Endothelial cell of umbilical vein (primary cell): Measurements from ENCODE around the gene PAX8. TPM values are rescaled to one million over a fixed set of nuclear protein-coding genes. Genes with fewer than 3 reads are reported as not detected.
A peak's percentile ranks its signal among the peaks of the same experiment; 100 is the strongest.

ENCODE experiments used
- Bru-seq: library from RNA; stranded (reverse); fragments of 400-500 nt; gene quantifications from one replicate; lab custom pipeline; 2021; lab: Mats Ljungman, UMichigan
- BruChase-seq, 2 experiments: library from RNA; stranded (reverse); fragments of 400-500 nt; gene quantifications; one replicate each; lab custom pipeline; 2021; lab: Mats Ljungman, UMichigan
- BruUV-seq: library from RNA; stranded (reverse); fragments of 400-500 nt; replicated peaks from 2 replicates; lab custom pipeline; 2021; lab: Mats Ljungman, UMichigan
- CTCF ChIA-PET: fragments of 300-600, 350-600 bp; sonication (Branson Sonifier 250); formaldehyde crosslinking; loops from one replicate; lab custom pipeline; 2021; ENCODE audit warnings: antibody characterized with exemption, inconsistent platforms; lab: Charles Lee
- POLR2A ChIA-PET: fragments of 300-600, 350-600 bp; sonication (Branson Sonifier 250); formaldehyde crosslinking; loops from one replicate; lab custom pipeline; 2021; ENCODE audit warnings: antibody characterized with exemption, inconsistent platforms; lab: Charles Lee
- DNase-seq: peaks from one replicate; pipeline ENCODE4 v3.0.0-alpha.2; 2011; ENCODE audit warnings: low read depth, low spot score
- FAIRE-seq: peaks from 2 replicates; lab custom pipeline; 2011; peaks lifted over from hg19 to GRCh38; lab: Jason Lieb, UNC
- H2AFZ ChIP-seq: 2 replicates; pipeline ENCODE4 v1.6.0; 2012; ENCODE audit warnings: low read depth, low read length, control low read depth, inconsistent platforms
- H3K27ac ChIP-seq: 2 replicates; pipeline ENCODE4 v1.5.1; 2011; ENCODE audit warnings: low read depth, mild to moderate bottlenecking, control low read depth, low read length, moderate library complexity; ENCODE audit not compliant: insufficient read depth
- H3K27me3 ChIP-seq, 2 experiments: 2 replicates each; pipeline versions ENCODE4 v1.6.0 to v1.6.1; 2011; ENCODE audit warnings: low read length in 2 of 2, mixed read lengths in 1 of 2; ENCODE audit not compliant: control insufficient read depth in 2 of 2, insufficient read depth in 2 of 2
- H3K36me3 ChIP-seq, 2 experiments: 2 replicates in 1 of 2; 3 replicates in 1 of 2; pipeline ENCODE4 v1.5.1; 2011; ENCODE audit warnings: low read length in 2 of 2, mild to moderate bottlenecking in 1 of 2, moderate library complexity in 1 of 2; ENCODE audit not compliant: control insufficient read depth in 2 of 2, insufficient read depth in 2 of 2; ENCODE audit errors: extremely low read depth in 1 of 2
- H3K4me1 ChIP-seq: 3 replicates; pipeline ENCODE4 v1.5.1; 2011; ENCODE audit warnings: mild to moderate bottlenecking, low read length; ENCODE audit not compliant: control insufficient read depth, insufficient read depth; ENCODE audit errors: extremely low read depth
- H3K4me2 ChIP-seq: 2 replicates; pipeline ENCODE4 v1.6.1; 2011; ENCODE audit warnings: low read length, control low read depth, mixed read lengths; ENCODE audit not compliant: insufficient read depth
- H3K4me3 ChIP-seq, 3 experiments: fragments of 200-600 bp in 1 of 3; sonication (generic), shearing (Covaris generic) in 1 of 3; replicated peaks in 1 of 3; 2 replicates each; pipeline ENCODE4 v1.5.1; 2011 to 2016; ENCODE audit warnings: control low read depth in 3 of 3, low read length in 3 of 3, mild to moderate bottlenecking in 2 of 3, inconsistent platforms in 1 of 3, low read depth in 1 of 3, moderate library complexity in 1 of 3; ENCODE audit not compliant: insufficient read depth in 1 of 3
- H3K79me2 ChIP-seq: 2 replicates; pipeline ENCODE4 v1.6.0; 2012; ENCODE audit warnings: low read length, inconsistent platforms; ENCODE audit not compliant: control insufficient read depth, insufficient read depth
- H3K9ac ChIP-seq: replicated peaks from 2 replicates; pipeline ENCODE3; 2011; ENCODE audit warnings: low read length, control low read depth; ENCODE audit not compliant: insufficient read depth; ENCODE audit errors: extremely low read depth
- H3K9me1 ChIP-seq: replicated peaks from 3 replicates; pipeline ENCODE4 v1.6.0; 2011; ENCODE audit warnings: mild to moderate bottlenecking, low read length; ENCODE audit not compliant: control insufficient read depth, insufficient read depth; ENCODE audit errors: extremely low read depth
- H3K9me3 ChIP-seq: replicated peaks from 2 replicates; pipeline ENCODE4 v1.5.1; 2012; ENCODE audit warnings: low read length, inconsistent platforms; ENCODE audit not compliant: control insufficient read depth, insufficient read depth
- H4K20me1 ChIP-seq: replicated peaks from 2 replicates; pipeline ENCODE3; 2011; ENCODE audit warnings: mild to moderate bottlenecking, low read length; ENCODE audit not compliant: control insufficient read depth, insufficient read depth; ENCODE audit errors: extremely low read depth
- CTCF ChIP-seq, 2 donors: IDR thresholded peaks; 1 replicate in 1 of 2; 2 replicates in 1 of 2; pipeline ENCODE4 v1.5.1; 2011; ENCODE audit warnings: low read length in 2 of 2, mild to moderate bottlenecking in 2 of 2, moderate library complexity in 2 of 2, control low read depth in 1 of 2, inconsistent platforms in 1 of 2, low read depth in 1 of 2; ENCODE audit not compliant: insufficient read depth in 1 of 2; ENCODE audit errors: extremely low read depth in 1 of 2
- EZH2 ChIP-seq: IDR thresholded peaks from 2 replicates; pipeline ENCODE4 v1.6.1; 2012; ENCODE audit warnings: borderline replicate concordance, low read depth, mild to moderate bottlenecking, moderate library complexity, low read length, inconsistent platforms; ENCODE audit not compliant: severe bottlenecking
- FOS ChIP-seq: IDR thresholded peaks from 2 replicates; pipeline ENCODE4 v1.6.1; 2011; ENCODE audit warnings: mild to moderate bottlenecking, low read length, moderate library complexity, borderline replicate concordance; ENCODE audit not compliant: insufficient read depth
- GATA2 ChIP-seq: IDR thresholded peaks from 2 replicates; pipeline ENCODE4 v1.7.0; 2011; ENCODE audit warnings: low read depth, mild to moderate bottlenecking, moderate library complexity, mixed read lengths, low read length; ENCODE audit not compliant: insufficient read length, insufficient read depth
- JUN ChIP-seq: IDR thresholded peaks from 2 replicates; pipeline ENCODE4 v1.6.1; 2011; ENCODE audit warnings: borderline replicate concordance, low read depth; ENCODE audit not compliant: insufficient read length, insufficient read depth
- MYC ChIP-seq: IDR thresholded peaks from one replicate; pipeline ENCODE4 v1.6.1; 2011; ENCODE audit warnings: mild to moderate bottlenecking, low read depth, low read length
- POLR2A ChIP-seq: IDR thresholded peaks from 2 replicates; pipeline ENCODE4 v1.6.1; 2012; ENCODE audit warnings: low read depth, mild to moderate bottlenecking, control low read depth, low read length
- POLR2AphosphoS5 ChIP-seq: IDR thresholded peaks from 2 replicates; pipeline ENCODE4 v1.6.1; 2012; ENCODE audit warnings: low read depth, mild to moderate bottlenecking, control low read depth, low read length, moderate library complexity; ENCODE audit not compliant: insufficient read depth
- dilution Hi-C: fragments of 300-500 bp; cut with MboI; formaldehyde crosslinking; loops from one replicate; pipeline ENCODE4 v1.15.0; 2019; ENCODE audit warnings: low sequenced_read_pairs; ENCODE audit not compliant: extremely low pct_ligation_motif_present
- intact Hi-C: fragments of 100-400 bp; cut with micrococcal nuclease; formaldehyde crosslinking; loops from one replicate; pipeline ENCODE4 v1.10.0; 2022
- long read RNA-seq: library from polyadenylated mRNA; stranded (forward); transcript quantifications from one replicate; pipeline ENCODE4 v2.0.0, GENCODE V29; 2021
- polyA minus RNA-seq, 3 experiments: library from RNA; depleted of rRNA, polyadenylated mRNA; stranded (reverse); fragments of >200 nt; gene quantifications; 1 replicate in 1 of 3; 2 replicates in 2 of 3; pipeline ENCODE4 v1.2.3, GENCODE V29; 2011
- polyA plus RNA-seq, 4 experiments: library from polyadenylated mRNA; depleted of rRNA in 3 of 4; stranded (reverse) in 3 of 4; unstranded in 1 of 4; fragments of >200 nt; gene quantifications; 2 replicates each; pipeline versions ENCODE4 v1.2.1 to v1.2.3, GENCODE V29; 2011 to 2012; ENCODE audit warnings: missing spikeins in 1 of 4
- total RNA-seq: library from RNA; stranded (reverse); gene quantifications from 2 replicates; pipeline ENCODE4 v1.2.3, GENCODE V29; 2021
- TF ChIP-seq, protein P1 (sequence below): IDR thresholded peaks from 2 replicates; pipeline ENCODE4 v1.6.1; 2011; ENCODE audit not compliant: insufficient read depth, insufficient read length

PAX8 gene
- total RNA-seq (0.22 and 0.28 TPM in 2 replicates), polyA plus RNA-seq (0.62 and 1.4 TPM in 2 replicates), polyA minus RNA-seq (0.34 and 1.5 TPM in 2 replicates), Bru-seq, nascent RNA (percentile 5 among the genes with signal in this experiment), BruChase-seq, experiment 1, labeled RNA remaining after a 6-hour chase (percentile 8 among the genes with signal in this experiment), BruChase-seq, experiment 2, labeled RNA remaining after a 2-hour chase (percentile 12 among the genes with signal in this experiment)
- 0.52 and 0.83 TPM in 2 replicates for polyA plus RNA-seq (2011; cell fraction: cytosol; rRNA removed)
- polyA plus RNA-seq (2011; cell fraction: nucleus; rRNA removed) = 0.53 and 0.67 TPM in 2 replicates
- polyA plus RNA-seq (2012) = 2.0 and 3.5 TPM in 2 replicates
- not detected for polyA minus RNA-seq (2011; cell fraction: cytosol; rRNA and poly(A)+ RNA removed)
- polyA minus RNA-seq (2011; cell fraction: nucleus; rRNA and poly(A)+ RNA removed) = 0.34 and 0.82 TPM in 2 replicates
- long read RNA-seq, partial matches to known transcripts = 0 of 1 reads
- long read RNA-seq, other reads (novel, unspliced or antisense) = 1 of 1 reads

GRCh38 chr2:113278742-113279139 is at the start of gene PAX8:
TSS of gene PAX8 (minus strand) at chr2:113278921. CDS start at chr2:113278394, 527 bp downstream.
- FAIRE-seq (no peak), DNase-seq (no peak)
- H3K9me1 ChIP-seq = no peaks in the 10 kb centered on the region
- TF ChIP-seq JUN (no peak), POLR2A (no peak), GATA2 (no peak), MYC (no peak), CTCF (IDR thresholded peaks at IDR 0.05; ENCODE audit: extremely low read depth in 1 of 2, insufficient read depth in 1 of 2, low read depth in 1 of 2, low read length in 2 of 2) (no peak), POLR2AphosphoS5 (no peak), EZH2 (no peak), FOS (no peak)
- TF ChIP-seq, protein P1, sequence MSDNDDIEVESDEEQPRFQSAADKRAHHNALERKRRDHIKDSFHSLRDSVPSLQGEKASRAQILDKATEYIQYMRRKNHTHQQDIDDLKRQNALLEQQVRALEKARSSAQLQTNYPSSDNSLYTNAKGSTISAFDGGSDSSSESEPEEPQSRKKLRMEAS = no peak
- H3K9ac ChIP-seq = no peak within 1 kb of the TSS
- BruUV-seq = no TSS peak
- no peaks in the 10 kb centered on the region for H3K79me2 ChIP-seq
- H3K9me3 ChIP-seq = no peaks in the 10 kb centered on the region
- H2AFZ ChIP-seq = no peak within 1 kb of the TSS
- H3K27me3 ChIP-seq = peaks cover 55 to 66% of the 10 kb centered on the region in 2 experiments
- intact Hi-C loops (no loop called here), dilution Hi-C loops (no loop called here)
- H3K4me2 ChIP-seq = no peak within 1 kb of the TSS
- H3K36me3 ChIP-seq = no peaks in the 10 kb centered on the region
- H4K20me1 ChIP-seq = no peaks in the 10 kb centered on the region
- H3K4me3 ChIP-seq = no peak within 1 kb of the TSS
- no peaks in the 10 kb centered on the region for H3K4me1 ChIP-seq
- H3K27ac ChIP-seq = no peak within 1 kb of the TSS
- CTCF ChIA-PET = interaction anchor here (1.1 to 1.6 kb wide), 3 partner anchors 30 to 140 kb away, joined by 3 to 6 read pairs (median 4); no protein-coding TSS in a partner anchor
- POLR2A ChIA-PET = no interaction called here
